Pancreas (tissue), 10 donors: ENCODE results near the gene LSM11. TPM values are rescaled to one million over a fixed set of nuclear protein-coding genes. Genes with fewer than 3 reads are reported as not detected.

Experiments used
- ATAC-seq, 4 donors: fragments of 200-7000 bp; cut with Tn5 transposase; one replicate each; pipeline versions ENCODE4 v1.8.0 to v1.9.1; 2020; ENCODE audit warnings: mild to moderate bottlenecking in 4 of 4, moderate library complexity in 4 of 4
- DNase-seq, 6 donors: peaks; one replicate each; pipeline ENCODE4 v3.0.0-alpha.2; 2020
- FAIRE-seq: peaks from 2 replicates; lab custom pipeline; 2012; peaks lifted over from hg19 to GRCh38; lab: Jason Lieb, UNC
- H3K27ac ChIP-seq, 4 donors: fragments of 200-600 bp; sonication (generic); 1 replicate in 3 of 4; 2 replicates in 1 of 4; pipeline versions ENCODE4 v1.5.0 to v1.8.0; 2020
- H3K27me3 ChIP-seq, 4 donors: fragments of 200-600 bp; one replicate each; pipeline ENCODE4 v1.8.0; 2021
- H3K36me3 ChIP-seq, 3 donors: fragments of 200-600 bp; sonication (generic) in 1 of 3; one replicate each; pipeline versions ENCODE4 v1.5.0 to v1.8.0; 2020 to 2021
- H3K4me1 ChIP-seq, 3 donors: fragments of 200-600 bp; one replicate each; pipeline ENCODE4 v1.8.0; 2021
- H3K4me3 ChIP-seq, 4 donors: fragments of 200-600 bp; sonication (generic) in 2 of 4; one replicate each; pipeline versions ENCODE4 v1.5.0 to v1.8.0; 2020 to 2021
- H3K9me3 ChIP-seq, 4 donors: fragments of 200-600 bp; one replicate each; pipeline ENCODE4 v1.8.0; 2021
- CTCF ChIP-seq, 4 donors: fragments of 200-600 bp; sonication (generic) in 3 of 4; IDR thresholded peaks; one replicate each; pipeline versions ENCODE4 v1.5.0 to v1.8.0; 2021; ENCODE audit warnings: antibody characterized with exemption in 4 of 4
- WGBS, 2 donors: extraction: QIAGEN DNeasy Blood & Tissue Kit; methylation state at CpG; one replicate each; pipeline ENCODE4 v1.1.7; 2013; 5-methylcytosine and 5-hydroxymethylcytosine counted together
- intact Hi-C, 3 donors: fragments of 100-400 bp; cut with DNase I; formaldehyde crosslinking; loops; one replicate each; pipeline versions ENCODE4 v1.11.1 to v1.14.2; 2022
- polyA plus RNA-seq, 2 donors: library from polyadenylated mRNA; stranded (reverse); fragments of 200-250 nt; gene quantifications; one replicate each; pipeline ENCODE4 v1.2.3, GENCODE V29; 2013
- total RNA-seq, 6 donors: library from RNA; stranded (reverse); fragmentation: NEBNext Ultra II Directional in 4 of 6; extraction: Animal tissue kit (Norgen Biotek cat#: 25700) in 4 of 6; gene quantifications; one replicate each; pipeline versions ENCODE4 v1.2.1 to v1.2.4, GENCODE V29; 2021 to 2023
- donor health status: healthy with polysubstance abuse.
- donor health status: DM: no; HTN: no; CAD: no; lungs with moderate emphysema.
- donor health status: DM: no; HTN: no; CAD: no.
- donor health status: control.
- donor health status: control.
- donor health status: Bipolar disorder and iron deficiency.
- donor health status: DM: yes; HTN: yes; CAD: no.
- donor health status: DM: no; HTN: no; CAD: no.
- donor health status: DM: no; HTN: no; CAD: no.
- donor health status: DM: yes; HTN: yes; CAD: no.

LSM11 gene
- total and polyA plus RNA-seq, 8 donors, result 0.57 to 2.7 (median 1.6) TPM

- DNase-seq (no peak), ATAC-seq (no peak), FAIRE-seq (no peak)
- WGBS, 2 donors, result 92 to 97% methylated on average over 1 of the region's 1 CpG
- no peaks in the 10 kb centered on the region for H3K9me3 ChIP-seq
- no peak overlapping the region for H3K4me3 ChIP-seq
- H3K27ac ChIP-seq, result no peak overlapping the region
- peaks cover 0 to 21% (median 0%) of the 10 kb centered on the region in 3 donors for H3K36me3 ChIP-seq
- intact Hi-C loops, result no loop called here
- TF ChIP-seq CTCF (IDR thresholded peaks at IDR 0.05), result no peak
- no peaks in the 10 kb centered on the region for H3K27me3 ChIP-seq
- H3K4me1 ChIP-seq, result peaks cover 0 to under 1% (median 0%) of the 10 kb centered on the region in 3 donors
Observed at GRCh38 chr5:157750320-157750719, 6.8 kb downstream of the LSM11 start.

DNA sequence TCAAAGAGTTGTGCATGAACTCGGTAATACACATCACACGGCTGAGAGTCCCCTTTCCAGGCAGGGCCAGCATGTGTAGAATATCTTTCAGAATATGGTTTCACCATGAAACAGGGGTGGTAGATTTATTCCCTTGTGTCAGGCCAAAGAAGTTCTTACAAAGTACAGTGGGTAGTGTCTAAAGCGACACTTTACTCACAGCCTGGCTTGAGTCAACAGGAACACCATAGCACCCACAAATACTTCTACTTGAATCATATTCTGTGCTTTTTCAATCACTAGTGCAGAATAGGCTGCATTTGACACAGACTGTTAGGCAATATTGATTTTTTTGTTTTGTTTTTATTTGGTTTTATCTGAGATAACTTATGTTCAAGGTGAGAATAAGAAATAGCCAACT is 12.6 kb downstream of the LSM11 start:
- intact Hi-C loops, result no loop called here
- DNase-seq (no peak), FAIRE-seq (no peak), ATAC-seq (no peak)
- Histone ChIP-seq H3K9me3 (no peaks in the 10 kb centered on the region), H3K4me1 (no peaks in the 10 kb centered on the region), H3K27ac (no peak overlapping the region), H3K36me3 (peaks cover 0 to 23% (median 0%) of the 10 kb centered on the region in 3 donors), H3K4me3 (no peak overlapping the region), H3K27me3 (no peaks in the 10 kb centered on the region)
- WGBS, 2 donors, result 87 to 89% methylated on average over 3 of the region's 3 CpGs
- no peak for TF ChIP-seq CTCF (IDR thresholded peaks at IDR 0.05)

DNA sequence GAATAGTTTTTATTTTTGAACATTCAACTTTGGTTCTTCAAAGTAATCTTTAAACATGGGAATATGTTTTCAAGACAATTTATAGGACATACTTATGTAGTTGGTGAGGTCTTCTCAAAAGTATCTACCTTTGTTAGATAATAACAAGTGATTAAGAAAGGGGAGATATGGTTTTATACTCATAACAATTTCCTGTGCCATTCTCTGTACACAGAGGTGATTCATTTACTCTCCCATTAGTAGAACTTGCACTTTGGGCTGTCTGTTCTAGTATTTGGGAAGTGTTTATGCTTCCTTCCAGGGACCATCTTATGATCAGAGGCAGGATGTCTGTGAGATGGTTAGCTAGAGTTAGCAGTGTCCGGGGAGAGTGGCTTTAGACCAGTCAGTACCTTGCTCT is 15.2 kb downstream of the LSM11 start:
- H3K27ac ChIP-seq, result no peak overlapping the region
- no peak for ATAC-seq
- intact Hi-C loops, result no loop called here

DNA sequence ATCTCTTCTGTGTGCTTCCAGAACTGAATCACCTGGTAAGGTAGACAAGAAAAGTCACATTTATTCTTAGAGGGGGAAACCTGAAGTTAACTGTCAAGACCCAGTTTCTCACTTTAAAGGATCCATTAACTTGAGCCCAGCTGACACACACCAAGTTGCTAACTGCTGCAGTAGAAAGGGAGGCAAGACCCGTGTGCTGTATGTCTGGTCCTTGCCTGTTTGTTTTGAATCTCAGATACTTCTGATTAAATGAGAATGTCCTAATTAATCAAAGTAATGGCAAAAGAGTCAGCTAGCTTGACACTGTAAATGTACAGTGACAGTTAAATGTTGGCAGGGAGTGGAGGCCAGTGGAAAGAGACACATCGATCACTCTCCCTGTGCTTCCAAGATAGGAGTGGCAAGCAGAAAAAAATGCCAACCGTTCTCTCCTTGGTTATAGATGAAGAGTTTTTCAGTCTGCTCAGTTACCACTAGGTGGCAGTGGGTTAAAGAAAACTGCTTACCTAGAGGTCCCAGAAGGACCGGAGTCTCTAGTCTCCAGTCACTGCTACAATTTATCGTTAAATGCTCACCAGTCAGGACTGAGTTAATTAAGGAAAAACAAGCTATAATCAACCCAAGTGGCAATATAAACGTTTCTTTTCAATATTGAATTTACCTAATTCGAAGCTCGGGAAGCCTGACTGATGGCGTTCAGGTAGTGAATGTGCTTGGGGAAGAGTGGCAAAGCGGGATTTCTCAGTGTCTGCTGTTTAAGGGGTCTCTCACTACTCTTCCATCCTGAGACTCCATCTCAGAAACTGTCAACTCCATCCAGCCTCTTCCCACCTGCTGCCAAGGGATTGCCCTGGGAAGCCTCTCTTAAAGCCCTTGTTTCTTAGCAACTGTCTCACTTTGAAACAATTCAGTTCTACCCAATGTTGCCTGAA is 18.4 kb downstream of the LSM11 start:
- H3K9me3 ChIP-seq, result no peaks in the 10 kb centered on the region
- ATAC-seq (peak; percentile 88 to 99 (median 96)), FAIRE-seq (peak; percentile 54), DNase-seq (peak in 3 of 6 donors; percentile 15 to 30 (median 24))
- H3K27ac ChIP-seq, result no peak overlapping the region
- no peak overlapping the region for H3K4me3 ChIP-seq
- H3K27me3 ChIP-seq, result no peaks in the 10 kb centered on the region
- peak; percentile 67 to 73 (median 70) for TF ChIP-seq CTCF (IDR thresholded peaks at IDR 0.05)
- H3K36me3 ChIP-seq, result no peaks in the 10 kb centered on the region
- WGBS, 2 donors, result 20 to 23% methylated on average over 10 of the region's 10 CpGs
- intact Hi-C loops, result no loop called here
- no peaks in the 10 kb centered on the region for H3K4me1 ChIP-seq

More for the DNA sequence above, 15.2 kb downstream of the LSM11 start:
- TF ChIP-seq CTCF (IDR thresholded peaks at IDR 0.05), result no peak
- Histone ChIP-seq H3K36me3 (peaks cover 0 to 12% (median 0%) of the 10 kb centered on the region in 3 donors), H3K27me3 (no peaks in the 10 kb centered on the region), H3K4me3 (no peak overlapping the region), H3K4me1 (no peaks in the 10 kb centered on the region), H3K9me3 (no peaks in the 10 kb centered on the region)
- no peak for DNase-seq
- WGBS, 2 donors, result 75 to 79% methylated on average over 1 of the region's 1 CpG
- no peak for FAIRE-seq

DNA sequence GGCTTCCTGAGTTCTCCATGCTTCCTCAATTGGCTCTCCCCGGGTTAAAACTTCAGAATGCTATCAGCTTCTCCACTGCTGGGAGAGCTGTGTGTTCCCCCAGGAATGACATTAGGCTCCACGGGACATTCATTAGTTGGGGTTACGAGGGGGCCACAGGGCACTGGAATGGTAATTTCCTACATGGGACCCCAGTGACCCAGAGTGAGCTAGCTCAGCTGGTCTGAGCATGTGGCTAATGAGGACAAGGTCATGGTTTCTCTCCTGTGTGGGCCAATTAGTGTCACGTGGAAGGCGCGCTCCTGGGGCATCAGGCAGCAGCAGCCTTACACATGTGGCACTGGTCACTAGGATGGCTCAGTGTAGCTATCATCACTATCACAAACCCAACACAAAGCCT is 21.0 kb downstream of the LSM11 start:
- Histone ChIP-seq H3K36me3 (no peaks in the 10 kb centered on the region), H3K27me3 (no peaks in the 10 kb centered on the region), H3K9me3 (no peaks in the 10 kb centered on the region), H3K4me3 (no peak overlapping the region), H3K4me1 (no peaks in the 10 kb centered on the region), H3K27ac (no peak overlapping the region)
- ATAC-seq, result no peak
- FAIRE-seq, result no peak
- intact Hi-C loops, result no loop called here
- no peak for TF ChIP-seq CTCF (IDR thresholded peaks at IDR 0.05)
- 78 to 80% methylated on average over 6 of the region's 6 CpGs for WGBS, 2 donors
- no peak for DNase-seq
